GM12875 (cell line): ENCODE measurements around the gene GSX2.
A peak's percentile ranks its signal among the peaks of the same experiment; 100 is the strongest.

Experiments
- H3K4me3 ChIP-seq: one replicate; pipeline ENCODE4 v1.5.1; 2011; ENCODE audit warnings: low read depth, low read length, control low read depth
- CTCF ChIP-seq: IDR thresholded peaks from 2 replicates; pipeline ENCODE4 v1.5.1; 2011; ENCODE audit warnings: low read depth, mild to moderate bottlenecking, control low read depth, inconsistent platforms, low read length, moderate library complexity, borderline replicate concordance; ENCODE audit not compliant: insufficient read depth

GSX2 gene

GRCh38 chr4:54091637-54092404 lies 8.1 kb upstream of the GSX2 start:
- TF ChIP-seq CTCF = no peak
- peak overlapping the region; percentile 42 for H3K4me3 ChIP-seq

- H3K4me3 ChIP-seq = peak overlapping the region; percentile 42
- TF ChIP-seq CTCF = no peak
Measured at GRCh38 chr4:54092405-54093323, 7.3 kb upstream of the GSX2 start.

GRCh38 chr4:54093324-54094240 lies 6.4 kb upstream of the GSX2 start:
- no peak for TF ChIP-seq CTCF
- H3K4me3 ChIP-seq = no peak overlapping the region

GRCh38 chr4:54094451-54094850 lies 5.5 kb upstream of the GSX2 start:
- H3K4me3 ChIP-seq = no peak overlapping the region
- TF ChIP-seq CTCF = no peak

GRCh38 chr4:54095110-54095825 lies 4.7 kb upstream of the GSX2 start:
- no peak overlapping the region for H3K4me3 ChIP-seq
- TF ChIP-seq CTCF = no peak

GRCh38 chr4:54096295-54096962 lies 3.5 kb upstream of the GSX2 start:
- no peak for TF ChIP-seq CTCF
- no peak overlapping the region for H3K4me3 ChIP-seq
